GM19397 (cell line): Measurements from ENCODE around the gene NFIA.
"Not testable (repeated sequence)": the region's sequence is repeated elsewhere in the genome, so short reads cannot be mapped to it uniquely, and the experiment has no call there.

Source experiments
- ATAC-seq: cut with Tn5 transposase; IDR thresholded peaks from one replicate; pipeline ENCODE4 v1.9.1; 2021; ENCODE audit warnings: mild to moderate bottlenecking, moderate library complexity; ENCODE audit not compliant: unreplicated experiment

Gene NFIA

DNA sequence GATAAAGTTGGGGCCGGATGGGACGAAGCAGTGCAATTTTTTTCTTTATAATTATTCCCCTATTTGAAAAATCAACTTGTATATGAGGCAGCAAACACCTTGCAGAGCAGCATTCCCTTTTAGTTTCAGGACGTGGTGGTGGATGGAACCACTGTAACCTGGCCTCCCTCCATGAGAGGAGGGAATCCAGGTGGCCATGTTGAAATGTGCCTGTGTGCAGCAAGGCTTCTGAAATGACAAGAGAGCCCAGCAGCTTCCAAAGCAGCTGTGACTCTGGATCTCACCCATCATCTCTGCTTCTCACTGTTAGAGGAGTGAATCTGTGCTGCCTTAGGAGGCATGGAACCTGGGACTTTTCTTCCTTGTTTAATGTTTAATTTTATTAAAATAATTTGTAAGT, 42.3 kb downstream of the NFIA start:
- no peak for ATAC-seq

DNA sequence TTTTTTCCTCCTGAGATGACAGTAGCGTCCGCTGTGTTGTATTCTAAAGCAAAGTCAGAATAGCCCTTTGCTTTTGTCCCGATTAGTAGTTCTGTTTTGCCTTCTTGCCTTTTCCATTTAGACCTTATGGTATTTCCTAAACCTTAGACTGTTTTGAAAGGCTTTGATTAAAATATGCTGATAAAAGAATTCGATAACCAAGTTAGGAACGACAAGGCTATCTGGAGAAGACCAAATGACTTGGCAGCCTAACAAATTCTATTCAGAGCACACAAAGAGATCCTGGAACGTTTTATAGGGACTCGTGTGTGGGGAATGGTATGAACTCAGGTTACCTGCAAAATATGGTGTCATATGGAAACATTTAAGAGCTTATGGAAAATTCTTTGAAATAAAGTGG, 42.9 kb downstream of the NFIA start:
- ATAC-seq, result no peak

DNA sequence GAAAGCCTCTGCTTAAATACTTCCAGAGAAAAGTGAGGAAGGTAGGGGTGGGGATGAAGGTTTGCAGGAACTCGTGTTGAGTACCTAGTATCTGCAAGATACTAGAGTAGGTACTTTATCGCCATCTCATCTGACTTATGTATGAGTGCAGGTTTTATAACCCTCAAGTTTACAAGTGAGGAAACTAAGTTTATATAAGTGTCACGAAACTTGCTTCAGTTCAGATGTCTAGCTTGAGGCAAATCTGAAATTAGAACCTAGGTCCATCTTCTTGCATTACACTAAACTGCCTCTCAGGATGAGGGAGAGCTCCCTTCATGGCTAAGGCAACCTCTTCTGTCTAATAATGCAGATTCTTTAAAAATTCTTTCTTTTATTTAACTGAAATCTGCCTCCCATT, 43.5 kb downstream of the NFIA start:
- ATAC-seq, result no peak

DNA sequence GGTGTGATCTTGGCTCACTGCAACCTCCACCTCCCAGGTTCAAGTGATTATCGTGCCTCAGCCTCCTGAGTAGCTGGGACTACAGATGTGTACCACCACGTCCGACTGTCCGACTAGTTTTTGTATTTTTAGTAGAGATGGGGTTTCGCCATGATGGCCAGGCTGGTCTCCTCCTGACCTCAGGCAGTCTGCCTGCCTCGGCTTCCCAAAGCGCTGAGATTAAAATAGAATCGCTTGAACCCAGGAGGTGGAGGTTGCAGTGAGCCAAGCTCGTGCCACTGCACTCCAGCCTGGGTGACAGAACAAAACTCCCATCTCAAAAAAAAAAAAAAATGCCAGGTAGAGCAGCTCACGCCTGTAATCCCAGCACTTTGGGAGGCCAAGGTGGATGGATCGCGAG, 44.5 kb downstream of the NFIA start:
- not testable (repeated sequence) for ATAC-seq

DNA sequence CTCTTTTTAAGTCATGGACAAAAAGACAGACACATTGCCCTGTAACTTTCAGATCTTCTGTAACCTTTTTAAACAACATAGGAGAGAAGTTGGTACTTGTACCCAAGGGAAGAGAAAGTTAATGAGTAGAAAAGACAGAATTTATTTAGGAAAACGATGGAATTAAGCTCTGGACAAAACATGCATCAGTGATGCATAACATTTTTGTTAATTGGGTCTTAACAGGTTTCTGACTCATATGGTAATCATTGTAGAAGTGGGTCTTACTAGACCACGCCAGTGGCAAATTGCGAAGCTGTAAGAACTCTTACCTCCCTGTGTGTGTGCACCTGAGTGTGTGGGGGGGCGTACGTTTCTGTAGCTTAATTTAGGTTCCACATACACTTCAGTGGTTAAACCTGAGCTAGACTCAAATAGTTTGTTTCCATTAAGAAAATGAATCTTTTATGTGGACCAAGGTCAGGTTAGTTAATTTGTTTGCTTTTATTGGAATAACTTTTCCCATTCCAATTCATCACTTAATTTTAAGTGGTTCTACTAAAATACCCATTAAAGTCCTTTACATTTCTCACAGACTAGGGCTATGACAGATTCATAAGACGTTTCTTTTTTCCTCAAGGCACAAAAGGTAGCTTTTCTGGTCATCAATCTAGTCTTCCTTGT, 48.1 kb downstream of the NFIA start:
- no peak for ATAC-seq

DNA sequence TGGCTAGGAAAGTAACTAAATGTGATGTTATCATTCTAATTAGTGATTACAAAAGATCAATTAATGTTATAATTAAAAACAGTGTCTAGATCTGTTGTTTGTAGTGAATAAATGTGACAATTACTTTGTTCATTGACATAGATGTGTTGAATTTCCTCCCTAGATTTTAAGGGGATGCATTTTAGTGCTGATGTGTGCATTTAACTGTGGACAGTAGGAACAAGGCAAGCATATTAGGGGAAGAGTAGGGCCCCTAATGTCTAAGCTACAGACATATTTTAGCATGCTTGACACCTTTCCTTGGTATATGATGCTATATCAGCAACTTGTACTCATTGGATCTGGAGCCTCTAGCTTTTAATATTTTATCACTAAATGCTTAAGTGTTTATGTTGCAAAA, 48.9 kb downstream of the NFIA start:
- no peak for ATAC-seq

DNA sequence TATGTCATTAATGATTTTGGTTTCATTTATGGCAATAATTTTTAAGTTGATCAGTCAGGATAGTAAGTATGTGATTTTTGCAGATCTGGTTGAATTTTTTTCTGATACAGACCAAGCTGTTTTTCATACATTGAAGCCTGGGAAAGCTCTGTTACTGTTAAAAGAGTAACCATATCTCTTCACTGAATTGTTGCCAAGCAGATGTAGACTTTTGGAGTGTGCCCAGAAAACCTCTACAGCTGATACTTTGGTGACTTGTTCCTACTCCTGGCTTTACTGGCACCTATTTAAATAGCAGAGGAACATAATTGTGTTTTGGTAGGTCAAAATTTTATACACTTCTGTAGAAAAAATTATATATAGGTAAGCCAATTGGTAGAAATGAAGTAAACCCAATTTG, 49.4 kb downstream of the NFIA start:
- no peak for ATAC-seq

DNA sequence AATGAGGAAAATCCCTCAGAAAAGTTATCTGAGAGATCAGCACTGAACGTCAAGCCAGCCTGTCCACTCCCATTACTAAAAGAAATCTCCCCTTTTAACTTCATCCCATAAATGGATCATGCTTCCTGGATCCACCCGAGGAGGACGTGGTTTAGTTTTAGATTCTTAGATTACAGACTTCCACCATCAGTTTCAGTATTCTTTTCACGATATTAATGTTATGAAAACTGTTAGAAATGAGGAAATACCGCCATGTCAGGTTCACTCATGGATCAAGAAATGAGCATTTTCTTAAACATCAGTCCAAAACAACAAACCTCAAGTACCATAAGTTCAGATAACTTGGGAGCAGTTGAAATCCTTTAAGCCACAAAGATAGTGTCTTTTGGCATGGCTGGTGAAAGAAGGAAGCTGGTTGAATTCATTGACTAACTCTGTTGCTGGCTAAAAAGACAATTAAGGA, 49.8 kb downstream of the NFIA start:
- no peak for ATAC-seq

DNA sequence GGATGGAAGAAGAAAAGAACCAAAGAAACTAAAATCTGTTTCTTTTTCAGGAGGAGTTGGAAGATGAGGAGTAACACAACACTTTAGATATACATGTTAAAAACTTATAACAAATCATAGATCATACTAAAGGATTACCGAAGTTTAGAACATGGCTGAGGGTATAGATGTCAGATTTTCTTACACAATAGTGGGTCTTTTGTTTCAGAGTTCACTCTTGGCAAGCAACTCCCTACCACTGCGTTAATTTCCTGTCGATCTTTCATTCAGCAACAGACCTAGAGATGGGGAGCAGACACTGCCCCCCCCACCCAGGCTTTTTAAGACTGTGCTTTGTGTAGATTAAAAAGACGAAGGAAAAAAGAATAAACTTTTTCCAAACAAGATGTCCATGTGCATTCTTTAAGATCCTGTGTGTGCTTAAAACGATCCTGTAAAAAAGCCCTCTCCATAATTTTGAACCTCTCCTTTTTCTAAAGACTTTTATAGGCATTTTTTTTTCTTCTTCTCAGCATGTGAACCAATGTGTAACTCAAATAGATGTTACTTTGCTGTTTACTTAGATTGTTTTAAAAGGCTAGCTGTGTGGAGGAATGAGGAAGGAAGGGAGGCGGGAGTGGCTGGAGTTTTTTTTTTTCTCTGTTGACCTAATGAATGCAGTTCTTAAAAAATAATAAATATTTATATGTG, 50.4 kb downstream of the NFIA start:
- no peak for ATAC-seq

DNA sequence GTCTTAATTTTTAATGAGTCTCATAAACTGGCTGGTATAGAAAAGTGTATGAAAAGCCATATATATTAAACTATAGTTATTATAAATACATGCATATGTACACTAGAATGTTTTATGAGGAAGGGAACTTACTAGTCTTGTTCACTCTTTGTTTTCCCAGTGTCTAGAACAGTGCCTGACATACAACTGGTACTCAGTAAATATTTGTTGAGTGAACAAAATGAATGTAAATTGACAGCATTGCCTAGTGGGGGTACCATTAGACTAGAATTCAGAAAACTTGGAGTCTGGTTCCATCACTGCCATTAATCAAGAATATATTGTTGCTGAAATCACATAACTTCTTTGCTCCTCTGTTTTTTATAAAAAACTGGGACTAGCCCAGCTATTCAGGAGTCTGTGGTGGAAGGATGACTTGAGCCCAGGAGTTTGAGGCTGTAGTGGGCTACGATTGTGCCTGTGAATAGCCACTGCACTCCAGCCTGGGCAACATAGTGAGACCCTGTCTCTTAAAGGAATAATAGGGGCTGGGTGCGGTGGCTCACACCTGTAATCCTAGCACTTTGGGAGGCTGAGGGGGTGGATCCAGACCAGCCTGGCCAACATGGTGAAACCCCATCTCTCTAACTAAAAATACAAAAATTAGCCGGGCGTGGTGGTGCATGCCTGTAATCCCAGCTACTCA, 51.1 kb downstream of the NFIA start:
- ATAC-seq, result no peak

DNA sequence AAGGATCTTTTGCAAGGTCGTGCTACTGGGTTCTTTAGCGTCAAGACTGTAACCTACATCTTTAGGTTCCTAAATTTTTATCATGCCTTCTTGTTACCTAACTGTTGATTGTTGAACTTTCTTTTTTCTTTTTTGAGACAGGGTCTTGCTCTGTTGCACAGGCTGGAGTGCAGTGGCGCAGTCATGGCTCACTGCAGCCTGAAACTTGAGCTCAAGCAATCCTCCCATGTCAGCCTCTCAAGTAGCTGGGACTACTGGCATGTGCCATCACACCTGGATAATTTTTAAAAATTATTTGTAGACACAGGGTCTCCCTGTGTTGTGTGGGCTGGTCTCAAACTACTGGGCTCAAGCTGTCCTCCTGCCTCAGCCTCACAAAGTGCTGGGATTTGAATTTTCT, 52.9 kb downstream of the NFIA start:
- ATAC-seq, result no peak

DNA sequence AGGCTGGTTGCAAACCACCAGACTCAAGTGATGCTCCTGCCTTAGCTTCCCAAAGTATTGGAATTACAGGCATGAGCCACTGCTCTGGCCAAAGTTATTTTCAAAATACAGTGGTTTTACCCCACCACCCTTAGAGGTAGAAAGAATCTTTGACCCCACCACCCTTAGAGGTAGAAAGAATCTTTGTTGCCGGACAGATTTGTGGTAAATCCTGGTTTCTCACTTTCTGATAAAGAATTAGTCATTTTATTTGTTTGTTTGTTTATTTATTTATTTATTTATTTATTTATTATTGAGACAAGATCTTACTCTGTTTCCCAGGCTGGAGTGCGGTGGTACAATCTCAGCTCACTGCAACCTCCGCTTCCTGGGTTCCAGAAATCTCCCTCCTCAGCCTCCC, 55.9 kb downstream of the NFIA start:
- no peak for ATAC-seq

DNA sequence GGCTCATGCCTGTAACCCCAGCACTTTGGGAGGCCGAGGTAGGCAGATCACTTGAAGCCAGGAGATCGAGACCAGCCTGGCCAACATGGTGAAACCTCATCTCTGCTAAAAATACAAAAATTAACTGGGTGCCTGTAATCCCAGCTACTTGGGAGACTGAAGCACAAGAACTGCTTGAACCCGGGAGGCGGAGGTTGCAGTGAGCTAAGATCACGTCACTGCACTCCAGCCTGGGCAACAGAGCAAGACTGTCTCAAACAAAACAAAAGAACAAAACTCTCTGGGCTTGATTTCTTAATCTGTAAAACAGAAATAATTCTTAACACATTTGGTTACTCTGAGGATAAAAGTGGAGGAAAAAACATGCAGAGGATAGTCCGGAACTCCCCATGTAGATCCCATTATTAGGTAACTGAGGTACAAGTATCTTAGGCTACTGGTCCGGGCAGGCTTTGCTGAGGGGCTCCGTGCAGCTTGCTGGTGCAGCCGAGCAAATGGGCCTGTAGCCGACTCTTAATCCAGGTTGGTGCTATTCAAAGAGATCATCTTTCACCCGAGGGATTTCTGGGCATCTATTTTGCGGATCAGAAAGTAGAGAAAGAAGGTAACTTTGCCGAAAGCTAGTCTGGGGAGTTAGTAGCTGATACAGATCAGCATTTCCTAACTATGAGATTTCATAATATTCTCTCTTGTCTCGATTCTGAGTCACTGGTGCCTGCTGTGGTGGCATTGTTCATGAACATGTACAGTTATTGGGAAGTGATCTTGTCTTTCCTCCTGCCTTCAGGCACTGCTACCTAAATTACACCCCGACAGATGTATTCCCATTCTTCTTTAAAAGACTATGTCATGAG, 56.8 kb downstream of the NFIA start:
- no peak for ATAC-seq

DNA sequence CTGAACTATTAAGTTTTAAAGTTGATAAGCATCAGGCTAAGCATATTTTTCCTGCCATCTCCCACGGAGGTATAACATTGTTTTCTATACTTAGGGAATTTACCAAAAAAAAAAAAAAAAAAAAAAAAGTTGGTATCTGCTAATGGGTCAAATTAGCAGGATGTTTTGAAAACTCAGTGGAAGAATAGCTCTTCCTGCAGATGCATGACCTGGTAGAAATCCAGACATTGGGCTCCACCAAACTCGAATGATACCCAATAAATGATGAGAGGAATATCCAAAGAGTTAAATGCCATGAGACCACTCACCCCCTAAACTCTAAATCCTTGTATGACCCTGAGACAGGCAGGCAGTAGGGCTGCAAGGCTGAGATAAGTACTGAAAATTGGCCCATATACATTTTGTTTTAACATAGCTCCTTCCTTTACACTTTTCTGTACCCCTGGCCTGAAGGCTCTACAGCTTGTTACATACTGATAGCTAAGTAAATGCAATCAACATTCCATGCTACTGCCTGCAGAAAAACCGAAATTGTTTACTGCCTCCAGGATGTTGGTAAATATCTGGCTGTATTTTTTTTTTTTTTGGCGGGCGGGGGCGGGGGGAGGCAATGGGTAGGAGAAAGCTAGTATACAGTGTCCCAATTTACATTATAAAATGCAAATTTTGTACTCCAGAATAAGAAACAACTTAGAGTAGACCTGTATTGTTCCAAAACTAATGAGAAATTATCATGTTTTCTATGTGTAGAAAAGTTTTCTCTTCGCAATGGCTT, 57.6 kb downstream of the NFIA start:
- ATAC-seq, result no peak

DNA sequence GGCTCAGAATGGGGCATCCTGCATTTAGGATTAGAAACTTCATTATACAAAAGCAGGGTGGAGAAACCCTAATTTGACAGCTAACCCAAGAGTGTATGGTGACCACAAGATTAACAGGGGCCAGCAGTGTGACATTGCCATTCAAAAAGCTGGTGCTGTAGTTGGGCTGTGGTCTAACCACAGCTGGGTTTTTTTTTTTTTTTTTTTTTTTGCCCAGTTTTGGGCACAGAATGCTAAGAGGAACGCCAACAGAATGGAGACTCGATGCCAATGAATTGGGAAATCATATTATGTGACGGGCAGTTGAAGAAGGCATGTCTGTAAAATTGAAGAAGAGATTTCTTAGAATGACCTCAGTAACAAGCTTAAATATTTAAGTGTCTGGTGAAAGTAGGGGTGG, 58.4 kb downstream of the NFIA start:
- no peak for ATAC-seq

DNA sequence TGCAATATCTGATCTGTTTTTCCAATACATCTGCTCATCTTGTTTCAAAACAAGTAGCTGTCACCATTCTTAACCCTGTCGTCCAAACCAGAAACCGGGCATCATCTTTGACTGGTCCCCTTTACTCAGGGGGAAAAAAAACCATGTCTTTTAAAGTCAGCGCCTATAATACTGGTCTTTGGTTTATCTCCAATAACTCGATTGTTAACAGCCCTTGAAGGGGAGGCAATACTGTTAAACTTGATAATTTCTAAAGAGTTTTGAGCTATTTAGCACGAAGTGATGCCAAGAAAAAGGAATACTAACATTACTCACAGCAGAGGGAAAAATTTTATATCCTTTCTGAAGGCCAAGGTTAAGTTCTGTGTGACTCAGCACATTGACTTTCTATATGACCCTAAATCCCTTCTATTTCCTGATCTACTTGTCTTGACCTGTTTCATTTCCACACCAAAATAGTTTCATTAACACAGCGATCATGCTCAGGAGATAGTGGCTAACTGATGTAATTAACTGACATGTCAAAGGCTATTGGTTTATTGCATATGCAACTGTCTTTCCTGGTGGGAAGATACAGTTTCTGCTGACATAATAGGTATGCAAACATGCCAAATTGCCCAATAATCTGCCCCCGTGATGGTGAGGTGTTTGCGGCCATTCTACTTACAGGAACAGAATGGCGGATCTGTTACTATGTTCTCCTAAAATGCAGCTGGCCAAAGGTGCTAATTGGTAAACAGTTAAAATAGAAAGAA, 59.1 kb downstream of the NFIA start:
- ATAC-seq, result no peak

DNA sequence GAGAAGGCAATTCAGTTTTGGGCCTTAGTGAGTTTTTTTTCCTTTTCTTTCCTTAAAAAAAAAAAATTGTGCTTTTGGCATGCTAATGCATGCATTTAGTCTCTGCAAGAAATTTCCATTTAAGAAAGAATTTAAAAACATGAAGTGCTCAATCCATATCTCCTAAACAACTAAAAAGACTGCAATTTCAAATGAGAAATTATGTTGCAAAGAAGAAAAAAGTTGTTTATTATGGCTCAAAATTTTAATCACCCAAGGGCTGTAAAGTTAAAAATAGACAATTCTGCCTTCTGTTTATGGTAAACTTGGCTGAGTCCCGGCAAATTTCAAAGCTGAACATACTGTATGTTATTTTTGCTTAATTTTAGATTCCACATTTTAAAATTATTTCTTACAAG, 59.7 kb downstream of the NFIA start:
- no peak for ATAC-seq

DNA sequence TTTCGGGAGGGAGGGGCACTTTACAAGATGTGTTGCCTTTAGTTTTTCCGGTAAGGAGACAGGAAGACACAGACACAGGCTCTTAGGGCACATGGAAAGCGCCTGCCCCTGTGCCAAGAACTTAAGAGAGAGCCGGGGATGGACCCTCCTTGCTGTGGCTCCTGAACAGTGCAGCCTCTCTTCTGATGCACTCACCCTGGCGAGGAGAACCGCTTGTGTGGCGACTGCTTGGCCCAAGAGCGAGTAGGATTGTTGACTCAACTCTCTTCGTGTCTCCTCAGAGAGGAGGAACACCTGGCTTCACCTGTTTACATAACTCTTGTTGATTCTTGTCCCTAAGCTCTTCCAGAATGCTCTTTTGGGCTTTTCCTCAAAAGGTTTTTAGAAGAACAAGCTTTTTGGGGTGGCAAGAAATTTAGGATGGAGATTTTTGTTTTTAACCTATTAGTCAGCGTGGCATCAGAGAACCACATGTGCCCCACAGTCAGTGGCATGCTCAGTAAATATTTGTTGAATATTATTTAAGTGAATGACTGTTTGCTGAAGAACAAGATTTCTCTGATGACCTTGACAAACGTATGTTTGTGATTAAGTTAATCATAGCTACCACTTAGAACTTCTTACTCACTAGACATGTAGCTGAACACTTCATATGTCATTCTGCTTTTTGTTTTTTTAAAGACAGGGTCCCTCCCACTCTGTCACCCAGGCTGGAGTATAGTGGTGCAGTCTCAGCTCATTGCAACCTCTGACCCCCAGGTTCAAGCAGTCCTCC, 60.6 kb downstream of the NFIA start:
- no peak for ATAC-seq

DNA sequence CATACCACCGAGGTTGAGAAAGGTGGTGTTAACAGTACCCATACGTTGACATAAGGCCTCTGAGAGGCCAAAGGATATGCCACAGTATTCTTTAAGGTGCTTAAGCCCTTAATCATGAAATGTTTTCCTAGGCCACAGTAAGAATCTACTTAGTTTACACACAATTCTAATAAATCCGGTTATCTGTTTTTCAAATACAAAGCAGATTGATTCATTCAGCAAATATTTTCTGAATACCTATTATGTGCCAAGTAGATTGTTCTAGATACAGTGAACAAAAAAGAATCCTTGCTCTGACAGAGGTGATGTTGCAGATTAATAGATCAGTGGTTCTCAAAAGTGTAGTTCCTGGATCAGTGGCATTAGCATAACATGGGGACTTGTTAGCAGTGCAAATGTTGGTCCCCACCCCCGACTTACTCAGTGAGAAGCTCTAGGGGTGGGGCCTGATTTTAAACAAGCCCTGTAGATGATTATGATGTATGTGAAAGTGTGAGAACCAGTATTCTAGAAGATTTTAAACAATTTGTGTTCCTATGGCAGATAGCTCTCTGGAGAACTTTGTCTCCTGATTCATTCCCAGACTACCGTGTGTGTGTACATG, 61.6 kb downstream of the NFIA start:
- no peak for ATAC-seq
